Testis (tissue), 2 donors: ENCODE data around the gene GPR183.

Source experiments
- POLR2A ChIP-seq: fragments of 450-650 bp; IDR thresholded peaks from one replicate; pipeline ENCODE4 v1.6.1; 2017; ENCODE audit warnings: antibody characterized with exemption, mild to moderate bottlenecking, moderate library complexity
- TF ChIP-seq, protein P1 (sequence below), 3 experiments: fragments of 450-650 bp in 2 of 3; fragments of 200-600 bp in 1 of 3; sonication (generic) in 1 of 3; IDR thresholded peaks; one replicate each; pipeline ENCODE4 v1.5.1; 2016 to 2019; ENCODE audit warnings: antibody characterized with exemption in 3 of 3, mild to moderate bottlenecking in 2 of 3, moderate library complexity in 1 of 3

GRCh38 chr13:99331881-99332293 is 24.7 kb upstream of the GPR183 start:
- TF ChIP-seq POLR2A, result no peak
- TF ChIP-seq, protein P1, sequence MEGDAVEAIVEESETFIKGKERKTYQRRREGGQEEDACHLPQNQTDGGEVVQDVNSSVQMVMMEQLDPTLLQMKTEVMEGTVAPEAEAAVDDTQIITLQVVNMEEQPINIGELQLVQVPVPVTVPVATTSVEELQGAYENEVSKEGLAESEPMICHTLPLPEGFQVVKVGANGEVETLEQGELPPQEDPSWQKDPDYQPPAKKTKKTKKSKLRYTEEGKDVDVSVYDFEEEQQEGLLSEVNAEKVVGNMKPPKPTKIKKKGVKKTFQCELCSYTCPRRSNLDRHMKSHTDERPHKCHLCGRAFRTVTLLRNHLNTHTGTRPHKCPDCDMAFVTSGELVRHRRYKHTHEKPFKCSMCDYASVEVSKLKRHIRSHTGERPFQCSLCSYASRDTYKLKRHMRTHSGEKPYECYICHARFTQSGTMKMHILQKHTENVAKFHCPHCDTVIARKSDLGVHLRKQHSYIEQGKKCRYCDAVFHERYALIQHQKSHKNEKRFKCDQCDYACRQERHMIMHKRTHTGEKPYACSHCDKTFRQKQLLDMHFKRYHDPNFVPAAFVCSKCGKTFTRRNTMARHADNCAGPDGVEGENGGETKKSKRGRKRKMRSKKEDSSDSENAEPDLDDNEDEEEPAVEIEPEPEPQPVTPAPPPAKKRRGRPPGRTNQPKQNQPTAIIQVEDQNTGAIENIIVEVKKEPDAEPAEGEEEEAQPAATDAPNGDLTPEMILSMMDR (IDR thresholded peaks at IDR 0.05), result no peak
